ENCODE results near the gene CHMP4B. TPM values are rescaled to one million over a fixed set of nuclear protein-coding genes. Genes with fewer than 3 reads are reported as not detected.

Gene CHMP4B
- total RNA-seq, 4 donors from 2014 or later, result 92.9 to 113 (median 105) TPM

GRCh38 chr20:33816191-33816590 is 5.0 kb downstream of the CHMP4B start:
- WGBS, 2 donors, result 76 to 83% methylated on average over 1 of the region's 1 CpG
- DNase-seq (ENCODE audit: low spot score in 2 of 2), result no peak
- intact Hi-C loops (cut with DNase I; ENCODE audit: low total_unique reads), result no loop called here
- TF ChIP-seq POLR2A (IDR thresholded peaks at IDR 0.05) (no peak), CTCF (IDR thresholded peaks at IDR 0.05) (no peak)
- no peak overlapping the region for H3K4me3 ChIP-seq (ENCODE audit: low read depth, poor library complexity, severe bottlenecking)

- TF ChIP-seq POLR2A (IDR thresholded peaks at IDR 0.05) (no peak), CTCF (IDR thresholded peaks at IDR 0.05) (no peak)
- DNase-seq (ENCODE audit: low spot score in 2 of 2), result no peak
- intact Hi-C loops (cut with DNase I; ENCODE audit: low total_unique reads), result no loop called here
- 75 to 76% methylated on average over 5 of the region's 5 CpGs for WGBS, 2 donors
- H3K4me3 ChIP-seq (ENCODE audit: low read depth, poor library complexity, severe bottlenecking), result no peak overlapping the region
These were observed 6.3 kb downstream of the CHMP4B start for GRCh38 chr20:33817411-33817810.

- WGBS, 2 donors, result 100% methylated on average over 1 of the region's 1 CpG
- no peak for DNase-seq (ENCODE audit: low spot score in 2 of 2)
- no peak overlapping the region for H3K4me3 ChIP-seq (ENCODE audit: low read depth, poor library complexity, severe bottlenecking)
- intact Hi-C loops (cut with DNase I; ENCODE audit: low total_unique reads), result no loop called here
- TF ChIP-seq POLR2A (IDR thresholded peaks at IDR 0.05) (no peak), CTCF (IDR thresholded peaks at IDR 0.05) (no peak)
These were observed 8.3 kb downstream of the CHMP4B start for GRCh38 chr20:33819456-33819855.

- no peak overlapping the region for H3K4me3 ChIP-seq (ENCODE audit: low read depth, poor library complexity, severe bottlenecking)
- TF ChIP-seq CTCF (IDR thresholded peaks at IDR 0.05), result no peak
- TF ChIP-seq POLR2A (IDR thresholded peaks at IDR 0.05), result no peak
- no peak for DNase-seq (ENCODE audit: low spot score in 2 of 2)
- WGBS, 2 donors, result 92 to 95% methylated on average over 1 of the region's 1 CpG
- intact Hi-C loops (cut with DNase I; ENCODE audit: low total_unique reads), result no loop called here
These were observed 9.2 kb downstream of the CHMP4B start for GRCh38 chr20:33820362-33820761.

- no peak for DNase-seq (ENCODE audit: low spot score in 2 of 2)
- intact Hi-C loops (cut with DNase I; ENCODE audit: low total_unique reads), result no loop called here
- TF ChIP-seq POLR2A (IDR thresholded peaks at IDR 0.05) (no peak), CTCF (IDR thresholded peaks at IDR 0.05) (no peak)
- 56 to 61% methylated on average over 4 of the region's 4 CpGs for WGBS, 2 donors
- no peak overlapping the region for H3K4me3 ChIP-seq (ENCODE audit: low read depth, poor library complexity, severe bottlenecking)
These were observed 10.2 kb downstream of the CHMP4B start for GRCh38 chr20:33821270-33821836.

GRCh38 chr20:33822423-33822822 is 11.3 kb downstream of the CHMP4B start:
- no peak for TF ChIP-seq POLR2A (IDR thresholded peaks at IDR 0.05)
- no peak for TF ChIP-seq CTCF (IDR thresholded peaks at IDR 0.05)
- intact Hi-C loops (cut with DNase I; ENCODE audit: low total_unique reads), result no loop called here
- WGBS, 2 donors, result 95 to 99% methylated on average over 5 of the region's 5 CpGs
- peak in 1 of 2 donors; percentile 72 for DNase-seq (ENCODE audit: low spot score in 2 of 2)
- H3K4me3 ChIP-seq (ENCODE audit: low read depth, poor library complexity, severe bottlenecking), result no peak overlapping the region
